Neural progenitor cell (in vitro differentiated cells): ENCODE data around the gene ADGRV1. TPM values are rescaled to one million over a fixed set of nuclear protein-coding genes. Genes with fewer than 3 reads are reported as not detected.

Experiments
- DNase-seq: peaks from one replicate; pipeline ENCODE4 v3.0.0-alpha.2; 2016; ENCODE audit warnings: low spot score
- H2AFZ ChIP-seq: fragments of 200-600 bp; sonication (generic); replicated peaks from 2 replicates; pipeline ENCODE4 v1.6.1; 2016; ENCODE audit warnings: antibody characterized with exemption
- H3F3A ChIP-seq: fragments of 200-600 bp; sonication (generic); 2 replicates; pipeline ENCODE4 v1.6.1; 2016; ENCODE audit warnings: antibody characterized with exemption, low read depth
- H3K27ac ChIP-seq: fragments of 200-600 bp; sonication (generic); 2 replicates; pipeline ENCODE4 v1.5.1; 2016; ENCODE audit warnings: mild to moderate bottlenecking
- H3K27me3 ChIP-seq: fragments of 200-600 bp; sonication (generic); 2 replicates; pipeline ENCODE4 v1.6.1; 2016; ENCODE audit warnings: mild to moderate bottlenecking, moderate library complexity
- H3K36me3 ChIP-seq: fragments of 200-600 bp; sonication (generic); 2 replicates; pipeline ENCODE4 v1.5.1; 2016
- H3K4me1 ChIP-seq: fragments of 200-600 bp; sonication (generic); 2 replicates; pipeline ENCODE4 v1.6.1; 2016; ENCODE audit warnings: mixed run types
- H3K4me2 ChIP-seq: fragments of 200-600 bp; sonication (generic); 2 replicates; pipeline ENCODE4 v1.6.1; 2016
- H3K4me3 ChIP-seq: fragments of 200-600 bp; sonication (generic); 2 replicates; pipeline ENCODE4 v1.5.1; 2016
- H3K79me2 ChIP-seq: fragments of 200-600 bp; sonication (generic); 2 replicates; pipeline ENCODE4 v1.6.1; 2016; ENCODE audit warnings: low read depth
- H3K9ac ChIP-seq: fragments of 200-600 bp; sonication (generic); 2 replicates; pipeline ENCODE4 v1.6.1; 2016
- H3K9me3 ChIP-seq: fragments of 200-600 bp; sonication (generic); 2 replicates; pipeline ENCODE4 v1.5.1; 2016; ENCODE audit warnings: low read depth
- H4K20me1 ChIP-seq: fragments of 200-600 bp; sonication (generic); 2 replicates; pipeline ENCODE4 v1.6.1; 2016; ENCODE audit warnings: low read depth
- H3K27ac Mint-ChIP-seq: 3 replicates; pipeline ENCODE4 v1.8.0; 2021; ENCODE audit warnings: mixed read lengths
- H3K27me3 Mint-ChIP-seq: 2 replicates; pipeline ENCODE4 v1.8.0; 2022; ENCODE audit warnings: low read depth, mild to moderate bottlenecking, inconsistent platforms, moderate library complexity, mixed read lengths; ENCODE audit not compliant: insufficient read depth
- H3K36me3 Mint-ChIP-seq: 3 replicates; pipeline ENCODE4 v1.8.0; 2021; ENCODE audit warnings: mixed read lengths
- H3K4me1 Mint-ChIP-seq: 3 replicates; pipeline ENCODE4 v1.8.0; 2021; ENCODE audit warnings: mixed read lengths
- H3K4me3 Mint-ChIP-seq: 3 replicates; pipeline ENCODE4 v1.8.0; 2021; ENCODE audit warnings: mild to moderate bottlenecking, moderate library complexity, mixed read lengths
- H3K9me3 Mint-ChIP-seq: 3 replicates; pipeline ENCODE4 v1.8.0; 2020; ENCODE audit warnings: mixed read lengths
- EZH2 ChIP-seq: fragments of 200-600 bp; sonication (generic); IDR thresholded peaks from 2 replicates; pipeline ENCODE4 v1.6.1; 2017; ENCODE audit warnings: antibody characterized with exemption, mild to moderate bottlenecking, moderate library complexity
- EZH2phosphoT487 ChIP-seq: fragments of 200-600 bp; sonication (generic); IDR thresholded peaks from 2 replicates; pipeline ENCODE4 v1.6.1; 2017; ENCODE audit warnings: antibody characterized with exemption
- total RNA-seq: library from RNA; depleted of rRNA; stranded (reverse); fragments of >200 nt; gene quantifications from 2 replicates; pipeline ENCODE4 v1.2.3, GENCODE V29; 2015; ENCODE audit warnings: low replicate concordance
- TF ChIP-seq, protein P1 (sequence below): fragments of 200-600 bp; sonication (generic); IDR thresholded peaks from 2 replicates; pipeline ENCODE4 v1.5.1; 2017; ENCODE audit warnings: antibody characterized with exemption, mild to moderate bottlenecking

ADGRV1 gene
- total RNA-seq, 1 donor from 2014 or later, result 151 TPM

GRCh38 chr5:90868799-90869198 is 310.2 kb downstream of the ADGRV1 start:
- no peak overlapping the region for H3K4me3 Mint-ChIP-seq

GRCh38 chr5:90871391-90871991 is 312.9 kb downstream of the ADGRV1 start:
- peaks cover 5% of the 10 kb centered on the region for H3K36me3 Mint-ChIP-seq
- H3K27ac Mint-ChIP-seq, result no peak overlapping the region

More at GRCh38 chr5:90868799-90869198, 310.2 kb downstream of the ADGRV1 start:
- H3K4me2 ChIP-seq, result no peak overlapping the region
- peaks cover 5% of the 10 kb centered on the region for H3K36me3 Mint-ChIP-seq
- H2AFZ ChIP-seq, result no peak overlapping the region
- H3K79me2 ChIP-seq, result no peaks in the 10 kb centered on the region
- no peak overlapping the region for H3K9ac ChIP-seq
- TF ChIP-seq EZH2 (no peak), EZH2phosphoT487 (no peak)
- TF ChIP-seq, protein P1, sequence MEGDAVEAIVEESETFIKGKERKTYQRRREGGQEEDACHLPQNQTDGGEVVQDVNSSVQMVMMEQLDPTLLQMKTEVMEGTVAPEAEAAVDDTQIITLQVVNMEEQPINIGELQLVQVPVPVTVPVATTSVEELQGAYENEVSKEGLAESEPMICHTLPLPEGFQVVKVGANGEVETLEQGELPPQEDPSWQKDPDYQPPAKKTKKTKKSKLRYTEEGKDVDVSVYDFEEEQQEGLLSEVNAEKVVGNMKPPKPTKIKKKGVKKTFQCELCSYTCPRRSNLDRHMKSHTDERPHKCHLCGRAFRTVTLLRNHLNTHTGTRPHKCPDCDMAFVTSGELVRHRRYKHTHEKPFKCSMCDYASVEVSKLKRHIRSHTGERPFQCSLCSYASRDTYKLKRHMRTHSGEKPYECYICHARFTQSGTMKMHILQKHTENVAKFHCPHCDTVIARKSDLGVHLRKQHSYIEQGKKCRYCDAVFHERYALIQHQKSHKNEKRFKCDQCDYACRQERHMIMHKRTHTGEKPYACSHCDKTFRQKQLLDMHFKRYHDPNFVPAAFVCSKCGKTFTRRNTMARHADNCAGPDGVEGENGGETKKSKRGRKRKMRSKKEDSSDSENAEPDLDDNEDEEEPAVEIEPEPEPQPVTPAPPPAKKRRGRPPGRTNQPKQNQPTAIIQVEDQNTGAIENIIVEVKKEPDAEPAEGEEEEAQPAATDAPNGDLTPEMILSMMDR, result no peak
- no peaks in the 10 kb centered on the region for H4K20me1 ChIP-seq
- H3K27ac Mint-ChIP-seq, result no peak overlapping the region
- DNase-seq, result no peak
- no peak overlapping the region for H3K4me3 ChIP-seq
- H3K27ac ChIP-seq, result no peak overlapping the region
- peaks cover 4% of the 10 kb centered on the region for H3K4me1 Mint-ChIP-seq
- H3K27me3 ChIP-seq, result no peaks in the 10 kb centered on the region
- H3K9me3 ChIP-seq, result no peaks in the 10 kb centered on the region
- no peaks in the 10 kb centered on the region for H3K36me3 ChIP-seq
- no peaks in the 10 kb centered on the region for H3K27me3 Mint-ChIP-seq
- H3K4me1 ChIP-seq, result peaks cover 7% of the 10 kb centered on the region
- no peaks in the 10 kb centered on the region for H3F3A ChIP-seq
- H3K9me3 Mint-ChIP-seq, result no peaks in the 10 kb centered on the region

DNA sequence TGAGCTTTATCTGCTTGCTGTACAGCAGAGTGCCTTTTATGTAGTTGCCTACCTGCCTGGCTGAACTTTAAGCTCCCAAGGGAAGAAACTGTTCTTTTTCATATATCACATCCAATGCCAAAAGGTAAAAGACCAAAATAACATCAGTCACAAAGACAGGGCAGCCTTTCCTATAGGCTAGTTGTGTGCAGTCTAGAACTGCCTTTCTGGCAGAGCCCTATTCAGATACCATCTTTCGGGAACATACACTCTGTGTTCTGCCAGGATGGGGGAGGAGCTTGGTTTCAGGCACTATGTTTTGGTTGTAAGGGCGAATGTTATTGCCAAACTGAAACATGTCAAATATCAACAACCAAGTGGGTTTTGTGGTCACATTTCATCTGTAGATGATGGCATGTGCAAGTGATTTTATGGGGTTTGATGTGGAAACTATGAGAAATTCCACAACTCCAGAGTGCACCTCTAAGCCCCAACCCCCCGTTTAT is 314.5 kb downstream of the ADGRV1 start:
- TF ChIP-seq, protein P1, result no peak
- no peak for TF ChIP-seq EZH2
- no peak for TF ChIP-seq EZH2phosphoT487
- DNase-seq, result no peak
- Histone ChIP-seq H3K36me3 (no peaks in the 10 kb centered on the region), H2AFZ (no peak overlapping the region), H3K4me2 (no peak overlapping the region), H3K4me1 (peaks cover 34% of the 10 kb centered on the region), H3K9ac (no peak overlapping the region), H3K9me3 (no peaks in the 10 kb centered on the region), H3K79me2 (no peaks in the 10 kb centered on the region), H3F3A (peaks cover 15% of the 10 kb centered on the region), H3K27ac (no peak overlapping the region), H3K27me3 (no peaks in the 10 kb centered on the region), H3K4me3 (no peak overlapping the region), H4K20me1 (no peaks in the 10 kb centered on the region)
- Mint-ChIP-seq H3K4me1 (peaks cover 35% of the 10 kb centered on the region), H3K4me3 (no peak overlapping the region), H3K36me3 (peaks cover 5% of the 10 kb centered on the region), H3K27ac (no peak overlapping the region), H3K9me3 (no peaks in the 10 kb centered on the region), H3K27me3 (no peaks in the 10 kb centered on the region)

More at GRCh38 chr5:90871391-90871991, 312.9 kb downstream of the ADGRV1 start:
- Histone ChIP-seq H3K9me3 (no peaks in the 10 kb centered on the region), H3K36me3 (no peaks in the 10 kb centered on the region), H3K4me3 (no peak overlapping the region), H3F3A (peaks cover 11% of the 10 kb centered on the region), H3K27ac (no peak overlapping the region), H3K79me2 (no peaks in the 10 kb centered on the region), H4K20me1 (no peaks in the 10 kb centered on the region), H3K4me1 (peaks cover 19% of the 10 kb centered on the region), H3K4me2 (no peak overlapping the region), H3K9ac (no peak overlapping the region), H2AFZ (no peak overlapping the region), H3K27me3 (no peaks in the 10 kb centered on the region)
- Mint-ChIP-seq H3K4me1 (peaks cover 20% of the 10 kb centered on the region), H3K9me3 (no peaks in the 10 kb centered on the region), H3K4me3 (no peak overlapping the region), H3K27me3 (no peaks in the 10 kb centered on the region)
- TF ChIP-seq EZH2 (no peak), EZH2phosphoT487 (no peak)
- TF ChIP-seq, protein P1, result no peak
- DNase-seq, result no peak
